Measurements from ENCODE around the gene TLX1.

- no peak for TF ChIP-seq POLR2AphosphoS5 (IDR thresholded peaks at IDR 0.05; ENCODE audit: insufficient read depth in 1 of 2, low read depth in 1 of 2)
- no peak for TF ChIP-seq POLR2A (IDR thresholded peaks at IDR 0.05)
- no peak for TF ChIP-seq CTCF (IDR thresholded peaks at IDR 0.05)
Measured at GRCh38 chr10:101089520-101090299, 41.4 kb upstream of the TLX1 start.
